Choroid plexus epithelial cell (primary cell): Measurements from ENCODE around the gene TCOF1.
"Not testable (repeated sequence)": the region's sequence is repeated elsewhere in the genome, so short reads cannot be mapped to it uniquely, and the experiment has no call there.

Experiments
- DNase-seq: peaks from one replicate; pipeline ENCODE4 v3.0.0-alpha.2; 2010; ENCODE audit warnings: low read depth
- H3K4me3 ChIP-seq: 2 replicates; pipeline ENCODE4 v1.5.1; 2011; ENCODE audit warnings: low read depth, mild to moderate bottlenecking, control low read depth, low read length, moderate library complexity
- TF ChIP-seq, protein P1 (sequence below): conservative IDR thresholded peaks from 2 replicates; pipeline ENCODE4 v1.5.1; 2011; ENCODE audit warnings: low read depth, mild to moderate bottlenecking, control low read depth, inconsistent platforms, low read length, moderate library complexity

The TCOF1 gene

DNA sequence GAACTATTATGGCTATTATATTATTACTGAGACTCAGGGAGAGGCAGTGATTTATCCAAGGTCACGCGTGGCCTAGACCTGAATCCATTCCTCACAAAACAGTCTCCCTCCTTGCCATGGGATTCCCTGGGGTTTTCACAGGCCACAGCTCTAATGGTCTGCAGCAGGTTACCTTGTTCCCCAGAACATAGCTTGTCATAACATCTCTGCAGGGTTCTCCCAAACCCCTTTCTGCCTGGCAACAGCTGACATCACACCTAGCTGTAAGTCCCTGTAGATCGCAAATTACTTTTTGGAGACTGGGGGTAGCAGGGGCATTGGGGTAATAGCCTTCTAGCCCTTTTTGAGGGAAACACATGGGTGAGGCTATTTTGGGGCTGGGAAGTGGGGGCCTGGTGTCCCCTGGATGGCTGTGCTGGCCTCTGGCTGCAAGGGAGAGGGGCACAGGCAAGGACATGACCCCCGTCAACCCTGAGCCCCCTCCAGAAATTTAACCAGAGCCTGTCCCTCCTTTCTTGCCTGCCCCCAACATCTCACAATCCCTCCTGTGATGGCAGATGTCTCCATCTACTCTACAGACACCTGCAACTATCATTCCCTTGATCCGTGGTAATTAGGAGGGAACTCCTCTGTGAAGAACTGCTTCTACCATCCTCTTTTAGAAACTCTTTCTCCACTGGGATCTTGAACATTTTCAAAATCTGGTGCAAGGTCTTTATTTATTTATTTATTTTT is 53.9 kb downstream of the TCOF1 start:
- TF ChIP-seq, protein P1, sequence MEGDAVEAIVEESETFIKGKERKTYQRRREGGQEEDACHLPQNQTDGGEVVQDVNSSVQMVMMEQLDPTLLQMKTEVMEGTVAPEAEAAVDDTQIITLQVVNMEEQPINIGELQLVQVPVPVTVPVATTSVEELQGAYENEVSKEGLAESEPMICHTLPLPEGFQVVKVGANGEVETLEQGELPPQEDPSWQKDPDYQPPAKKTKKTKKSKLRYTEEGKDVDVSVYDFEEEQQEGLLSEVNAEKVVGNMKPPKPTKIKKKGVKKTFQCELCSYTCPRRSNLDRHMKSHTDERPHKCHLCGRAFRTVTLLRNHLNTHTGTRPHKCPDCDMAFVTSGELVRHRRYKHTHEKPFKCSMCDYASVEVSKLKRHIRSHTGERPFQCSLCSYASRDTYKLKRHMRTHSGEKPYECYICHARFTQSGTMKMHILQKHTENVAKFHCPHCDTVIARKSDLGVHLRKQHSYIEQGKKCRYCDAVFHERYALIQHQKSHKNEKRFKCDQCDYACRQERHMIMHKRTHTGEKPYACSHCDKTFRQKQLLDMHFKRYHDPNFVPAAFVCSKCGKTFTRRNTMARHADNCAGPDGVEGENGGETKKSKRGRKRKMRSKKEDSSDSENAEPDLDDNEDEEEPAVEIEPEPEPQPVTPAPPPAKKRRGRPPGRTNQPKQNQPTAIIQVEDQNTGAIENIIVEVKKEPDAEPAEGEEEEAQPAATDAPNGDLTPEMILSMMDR, result no peak
- DNase-seq, result peak; percentile 61
- no peak overlapping the region for H3K4me3 ChIP-seq

DNA sequence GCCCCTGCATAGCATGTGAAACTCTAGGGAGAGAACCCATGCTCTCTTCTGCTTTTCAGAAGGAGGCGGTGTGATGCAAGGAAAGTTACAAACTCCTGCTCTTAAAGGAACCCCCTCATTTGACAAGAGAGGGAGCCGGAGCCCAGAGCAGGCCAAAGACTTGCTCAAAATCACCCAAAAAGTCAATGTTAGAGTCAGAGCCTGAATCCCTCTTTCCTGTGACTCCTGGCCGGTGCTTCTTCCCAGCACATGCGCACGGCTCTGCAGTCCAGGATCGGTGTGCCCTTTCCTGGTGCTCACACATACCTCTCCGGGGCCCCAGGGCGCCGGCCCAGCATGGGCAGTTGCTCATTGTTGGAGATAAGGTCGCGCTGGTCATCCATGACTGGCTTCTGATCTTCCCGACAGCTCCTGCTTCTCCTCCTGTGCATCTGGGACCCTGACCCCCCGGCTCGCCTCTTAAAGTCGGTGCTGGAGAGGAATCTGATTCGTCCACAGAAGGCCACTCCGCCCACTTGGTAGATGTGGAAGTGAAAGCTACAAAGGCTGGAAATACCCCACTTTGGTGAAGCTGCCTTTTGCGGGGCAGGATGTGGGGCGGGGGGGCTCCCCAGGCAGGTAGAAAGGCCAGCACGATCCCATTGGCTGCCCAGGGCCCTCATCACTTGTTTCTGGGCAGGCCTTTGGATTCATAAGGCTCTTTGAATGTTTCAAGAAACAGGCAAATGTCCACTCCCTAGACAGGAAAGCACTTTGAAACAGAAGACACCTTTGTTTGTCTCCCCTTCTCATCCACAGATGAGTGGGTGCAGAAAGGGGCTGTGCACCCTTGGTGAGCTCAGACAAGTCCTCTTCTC is 55.0 kb downstream of the TCOF1 start, which contains the start of gene CD74:
Gene CD74 (minus strand): TSS at position 592 of the 857 bp plus-strand sequence. CDS start 161 bp downstream, at position 431.
- TF ChIP-seq, protein P1, result no peak
- DNase-seq, result peak; percentile 66
- peak within 1 kb of the TSS; percentile 33 for H3K4me3 ChIP-seq

DNA sequence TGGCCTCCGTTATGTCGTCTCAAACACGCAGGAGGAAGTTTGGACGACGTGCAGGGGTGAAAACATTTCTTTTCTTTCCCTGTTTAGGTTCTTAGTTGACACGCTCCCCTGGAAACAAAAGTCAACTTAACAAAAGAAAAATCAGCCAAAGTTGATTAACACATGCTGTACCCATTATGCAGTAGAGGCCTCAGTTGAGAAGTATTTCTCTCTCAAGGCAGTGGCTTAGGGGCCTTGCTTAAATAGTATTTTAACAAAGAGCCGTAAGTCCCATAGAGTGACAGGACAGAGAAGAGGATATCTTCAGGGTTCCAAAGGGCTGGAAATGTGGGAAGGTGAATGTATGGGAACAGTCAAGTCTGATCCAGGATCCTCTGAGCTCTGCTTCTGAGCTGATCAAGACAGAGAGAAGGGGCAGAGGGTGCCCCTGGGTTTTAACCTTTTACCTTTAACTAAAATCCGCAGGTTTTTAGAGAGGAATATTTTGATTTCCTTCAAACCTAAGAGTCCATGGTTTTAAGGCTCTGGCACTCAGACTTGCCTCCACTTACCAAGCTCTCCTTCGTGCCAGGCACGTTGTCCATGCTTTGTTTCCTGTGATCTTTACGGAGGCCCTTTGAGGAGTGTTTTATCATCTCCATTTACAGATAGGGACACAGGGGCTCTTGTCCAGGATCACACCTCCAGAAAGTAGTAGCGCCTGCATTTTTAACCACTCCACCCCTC is 55.8 kb downstream of the TCOF1 start:
- peak overlapping the region; percentile 21 for H3K4me3 ChIP-seq
- DNase-seq, result no peak
- TF ChIP-seq, protein P1, result no peak

DNA sequence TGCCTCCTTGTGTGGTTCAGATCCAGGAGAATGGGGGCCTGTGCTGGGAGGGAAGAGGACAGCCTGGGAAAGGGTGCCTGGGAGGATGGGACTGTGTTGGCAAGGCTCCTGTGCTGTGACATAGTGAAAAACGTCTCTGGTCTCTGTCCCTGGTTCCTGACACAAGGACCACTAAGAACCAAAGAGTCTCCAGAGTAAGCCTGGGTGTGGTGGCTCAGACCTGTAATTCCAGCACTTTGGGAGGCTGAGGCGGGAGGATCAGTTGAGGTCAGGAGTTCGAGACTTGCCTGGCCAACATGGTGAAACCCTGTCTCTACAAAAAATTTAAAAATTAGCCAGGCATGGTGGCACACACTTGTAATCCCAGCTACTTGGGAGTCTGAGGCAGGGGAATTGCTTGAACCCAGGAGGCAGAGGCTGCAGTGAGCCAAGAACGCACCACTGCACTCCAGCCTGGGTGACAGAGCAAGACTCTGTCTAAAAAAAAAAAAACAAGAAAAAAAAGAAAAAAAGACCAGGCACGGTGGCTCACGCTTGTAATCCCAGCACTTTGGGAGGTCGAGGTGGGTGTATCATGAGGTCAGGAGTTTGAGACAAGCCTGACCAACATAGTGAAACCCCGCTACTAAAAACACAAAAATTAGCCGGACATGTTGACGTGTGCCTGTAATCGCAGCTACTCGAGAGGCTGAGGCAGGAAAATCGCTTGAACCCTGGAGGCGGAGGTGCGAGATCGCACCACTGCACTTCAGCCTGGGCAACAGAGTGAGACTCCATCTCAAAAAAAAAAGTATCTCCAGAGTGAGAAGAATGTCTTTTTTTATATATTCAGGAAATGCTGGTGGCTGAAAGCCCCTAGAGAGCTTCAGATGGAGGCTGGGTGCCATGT is 56.6 kb downstream of the TCOF1 start:
- DNase-seq, H3K4me3 ChIP-seq: not testable (repeated sequence)

DNA sequence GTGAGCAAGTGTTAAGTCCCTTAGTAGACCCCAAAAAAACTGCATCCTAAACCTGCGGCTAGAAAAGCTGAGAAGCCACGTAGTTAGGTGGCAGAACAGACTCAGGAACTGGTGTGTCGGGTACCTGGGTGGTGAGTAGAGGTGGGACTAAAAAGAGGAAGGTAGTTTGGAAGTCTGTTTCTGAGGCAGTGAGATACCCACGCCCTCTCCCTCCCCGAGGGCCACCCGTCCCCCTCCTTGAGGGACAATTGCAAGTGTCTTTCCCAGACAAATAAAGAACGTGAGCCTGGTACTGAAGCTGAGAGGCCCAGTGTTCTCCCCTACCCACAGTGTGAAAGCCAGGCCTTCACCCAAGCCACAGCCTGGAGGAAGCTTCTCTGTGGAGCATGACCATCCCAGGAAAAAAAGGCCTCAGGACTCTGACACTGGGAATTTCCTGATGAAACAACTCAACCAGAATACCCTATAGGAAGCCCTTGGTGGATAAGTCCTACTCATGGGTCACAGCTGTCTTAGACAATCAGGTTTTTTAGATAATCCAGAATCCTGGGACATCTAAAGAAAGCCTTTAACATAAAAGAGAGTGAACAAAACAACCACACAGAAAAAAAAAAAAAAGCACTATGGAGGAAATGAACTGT is 62.3 kb downstream of the TCOF1 start:
- DNase-seq, result no peak
- no peak overlapping the region for H3K4me3 ChIP-seq
- TF ChIP-seq, protein P1, result no peak

DNA sequence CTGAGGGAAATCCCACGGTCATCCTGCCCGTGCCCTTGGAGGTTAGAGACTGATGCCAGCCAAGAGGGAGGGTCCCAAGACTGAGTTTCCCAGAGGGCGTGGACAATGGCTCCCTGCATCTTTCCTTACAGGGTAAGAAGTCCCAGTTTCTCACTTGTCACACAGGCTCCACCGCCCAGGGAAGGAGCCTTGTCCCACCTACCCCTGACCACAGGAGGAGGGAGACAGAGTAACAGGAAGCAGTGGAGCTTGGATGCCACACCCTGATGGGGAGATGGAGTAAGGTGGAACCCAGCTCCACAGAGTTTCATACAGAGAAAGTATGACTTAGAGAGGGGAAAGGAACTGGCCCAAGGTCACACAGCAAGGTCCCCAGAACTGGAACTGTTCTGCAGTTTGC is 64.6 kb downstream of the TCOF1 start:
- no peak for DNase-seq
- no peak overlapping the region for H3K4me3 ChIP-seq
- TF ChIP-seq, protein P1, result no peak
